Measurements from ENCODE around the gene CSPG5. TPM values are rescaled to one million over a fixed set of nuclear protein-coding genes. Genes with fewer than 3 reads are reported as not detected.

Gene CSPG5
- polyA plus RNA-seq (2014; cell fraction: cytosol; rRNA removed) = 2.1 and 2.9 TPM in 2 replicates
- polyA plus RNA-seq (2014; cell fraction: nucleus; rRNA removed) = 1.8 and 2.3 TPM in 2 replicates

DNA sequence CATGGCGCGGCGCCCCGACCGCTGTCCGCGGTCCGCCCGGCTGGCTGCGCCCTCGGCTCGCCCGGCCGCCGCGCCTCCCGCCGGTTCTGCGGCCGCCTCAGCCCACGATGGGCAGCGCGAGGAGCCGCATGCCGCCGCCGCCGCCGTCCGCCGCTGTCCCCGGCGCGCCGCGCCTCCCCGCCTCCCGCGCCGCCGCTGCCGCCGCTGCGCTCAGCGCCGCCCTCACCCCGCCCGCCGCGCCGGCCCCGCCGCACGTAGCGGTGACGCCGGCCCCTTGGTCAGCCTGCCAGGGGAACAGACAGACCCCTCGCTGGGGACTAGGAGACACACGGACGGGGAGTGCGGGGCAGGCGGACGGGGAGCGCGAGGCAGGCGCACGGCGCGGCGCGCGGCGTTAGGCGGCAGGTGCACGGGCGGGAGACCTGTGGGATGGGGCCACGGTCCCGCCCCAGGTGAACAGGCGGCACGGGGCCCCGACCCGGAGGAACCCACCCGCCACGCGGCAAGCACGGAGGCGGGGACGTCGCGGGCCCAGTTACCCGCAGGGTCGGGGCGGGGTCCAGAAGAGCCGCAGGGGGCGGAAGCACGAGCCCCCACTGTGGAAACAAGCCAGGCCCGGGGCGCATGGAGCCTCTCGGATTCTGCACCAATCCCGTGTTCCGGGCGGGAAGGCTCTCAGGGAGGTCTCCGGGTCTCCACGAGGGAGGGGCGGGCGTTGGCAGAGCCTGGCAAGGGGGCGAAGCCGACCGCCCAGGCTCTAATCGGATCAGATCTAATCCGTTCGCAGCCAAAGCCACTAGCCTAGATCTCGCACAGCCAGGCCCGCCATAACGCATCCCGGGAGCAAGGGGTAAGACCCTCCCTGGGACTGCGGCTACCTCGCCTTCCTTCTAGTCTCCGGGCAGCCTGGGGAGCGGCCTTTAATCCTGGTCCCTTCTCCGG lies at the start of gene CSPG5:
CSPG5 (minus strand) TSS at position 175 of the 942 bp plus-strand sequence; CDS start at position 3, 172 bp downstream.
- DNase-seq (ENCODE audit: low spot score) = no peak

- no peak for DNase-seq (ENCODE audit: low spot score)
Measured at GRCh38 chr3:47628426-47628825, 49.8 kb upstream of the CSPG5 start.

GRCh38 chr3:47622671-47623461 lies 44.2 kb upstream of the CSPG5 start:
- DNase-seq (ENCODE audit: low spot score) = no peak

GRCh38 chr3:47617086-47618010 lies 38.7 kb upstream of the CSPG5 start:
- no peak for DNase-seq (ENCODE audit: low spot score)

DNA sequence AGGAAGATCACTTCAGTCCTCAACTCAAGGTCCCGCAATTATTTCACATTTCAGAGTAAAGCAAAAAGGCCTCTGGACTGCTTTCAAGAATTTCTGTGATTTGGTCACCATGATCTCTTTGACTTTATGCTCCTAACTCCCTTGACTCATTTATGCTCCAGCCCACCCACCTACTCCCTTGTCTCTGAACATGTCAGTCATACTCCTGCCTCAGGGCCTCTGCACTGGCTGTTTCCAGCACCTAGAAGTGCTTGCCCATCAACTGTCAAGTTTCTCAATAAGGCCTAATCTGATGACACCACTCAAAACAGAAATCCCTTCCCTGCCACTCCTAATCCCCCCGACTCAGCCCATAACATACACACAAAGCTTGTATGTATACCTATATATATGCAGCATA lies 36.1 kb upstream of the CSPG5 start:
- no peak for DNase-seq (ENCODE audit: low spot score)

DNA sequence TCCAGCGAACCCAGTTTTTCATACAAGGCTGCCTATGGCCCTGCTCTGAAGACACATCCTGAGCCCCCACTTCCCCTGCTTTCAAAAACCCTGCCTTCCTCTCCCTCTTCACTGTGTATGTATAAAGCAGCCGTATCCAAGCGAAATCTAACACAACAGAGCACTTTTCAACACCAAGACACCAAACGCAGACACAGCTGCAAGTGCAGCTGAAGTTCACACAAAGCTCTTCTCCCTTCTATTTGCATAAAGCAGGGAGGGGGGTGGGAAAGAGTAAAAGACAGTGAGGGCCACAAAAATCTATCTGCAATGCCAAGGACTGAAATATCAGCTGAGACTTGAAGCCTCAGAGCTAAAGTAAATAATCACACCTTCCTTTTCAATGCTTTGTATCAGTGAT lies 35.1 kb upstream of the CSPG5 start:
- no peak for DNase-seq (ENCODE audit: low spot score)

GRCh38 chr3:47612879-47613278 lies 34.2 kb upstream of the CSPG5 start:
- no peak for DNase-seq (ENCODE audit: low spot score)

DNA sequence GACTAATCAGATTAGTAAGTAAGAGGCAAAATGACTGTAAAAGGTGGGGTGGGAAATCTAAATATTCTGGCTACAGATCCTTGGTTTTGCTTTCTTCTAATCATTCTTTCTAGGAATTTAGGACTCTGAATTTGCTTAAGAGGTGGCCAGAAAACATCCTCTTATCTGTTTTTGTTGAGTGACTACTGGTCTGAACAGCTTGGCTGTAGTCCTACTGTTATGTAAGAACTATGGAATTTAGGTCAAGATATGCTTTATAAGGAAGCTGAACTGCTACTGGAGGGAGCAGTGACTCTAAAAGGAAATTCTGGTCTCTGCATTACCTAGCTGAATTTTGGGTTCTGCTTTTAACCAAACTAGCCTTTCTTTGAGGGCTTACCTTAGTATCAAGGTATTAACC lies 33.5 kb upstream of the CSPG5 start:
- DNase-seq (ENCODE audit: low spot score) = no peak

- DNase-seq (ENCODE audit: low spot score) = no peak
Measured at GRCh38 chr3:47611576-47611975, 32.9 kb upstream of the CSPG5 start.

- no peak for DNase-seq (ENCODE audit: low spot score)
Measured at GRCh38 chr3:47610583-47610982, 31.9 kb upstream of the CSPG5 start.

GRCh38 chr3:47607335-47607734 lies 28.7 kb upstream of the CSPG5 start:
- no peak for DNase-seq (ENCODE audit: low spot score)

DNA sequence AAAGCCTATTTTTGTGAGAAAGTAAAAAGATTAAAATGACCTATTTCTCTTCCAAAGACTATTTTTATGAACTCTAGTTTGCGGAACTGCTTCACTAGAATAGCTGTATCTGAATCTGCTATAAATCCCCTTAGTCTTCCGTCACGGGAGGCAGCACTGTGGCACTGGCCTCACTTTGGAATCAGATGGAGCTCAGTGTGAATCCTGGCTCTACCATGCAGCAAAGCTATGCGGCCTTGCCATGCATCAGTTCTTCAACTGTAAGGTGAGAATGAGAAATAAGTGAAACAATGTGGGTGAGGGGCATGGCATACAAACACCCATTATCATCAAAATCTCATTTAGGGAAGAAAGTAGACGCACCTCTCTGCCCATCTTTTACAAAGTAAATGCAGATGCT lies 27.5 kb upstream of the CSPG5 start:
- DNase-seq (ENCODE audit: low spot score) = no peak

GRCh38 chr3:47605652-47606051 lies 27.0 kb upstream of the CSPG5 start:
- DNase-seq (ENCODE audit: low spot score) = no peak

DNA sequence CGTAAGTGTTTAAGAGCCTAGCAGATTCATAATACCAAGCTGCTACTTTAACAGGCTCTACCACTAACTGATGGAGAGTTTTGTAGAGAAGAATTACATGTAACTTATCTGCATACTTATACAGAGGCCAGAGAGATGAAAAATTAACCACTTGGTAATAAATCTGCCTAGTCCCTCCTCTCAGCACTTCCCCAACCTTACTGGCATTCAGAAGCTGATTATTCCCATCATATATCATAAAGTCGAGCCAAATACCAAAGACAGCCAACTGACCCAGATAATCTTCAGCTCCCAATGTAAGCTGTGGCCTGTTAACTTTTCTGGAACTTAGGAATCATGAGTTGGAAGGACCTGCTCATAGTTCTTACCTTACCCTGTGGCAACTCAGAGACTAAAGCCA lies 25.5 kb upstream of the CSPG5 start:
- no peak for DNase-seq (ENCODE audit: low spot score)

GRCh38 chr3:47603332-47603731 lies 24.7 kb upstream of the CSPG5 start:
- DNase-seq (ENCODE audit: low spot score) = no peak

DNA sequence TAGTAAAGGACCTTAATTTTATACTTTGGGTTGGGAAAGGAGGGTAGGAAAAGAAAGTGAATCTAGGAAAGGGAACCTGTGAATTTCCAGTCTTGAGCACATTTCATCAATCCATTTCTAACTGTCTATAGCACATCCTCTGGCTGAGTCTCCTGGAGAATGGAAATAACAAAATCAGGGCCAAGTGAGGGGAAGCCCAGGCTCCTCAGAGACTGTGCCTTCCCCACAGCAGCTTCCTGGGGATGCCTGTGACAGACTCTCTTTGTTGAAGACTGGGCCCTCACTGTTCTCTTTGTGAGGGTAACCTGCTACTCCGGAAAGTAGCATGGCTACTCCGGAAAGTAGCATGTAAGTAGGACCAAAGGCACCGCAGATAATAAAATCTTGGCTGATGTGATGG lies 22.6 kb upstream of the CSPG5 start:
- DNase-seq (ENCODE audit: low spot score) = no peak

DNA sequence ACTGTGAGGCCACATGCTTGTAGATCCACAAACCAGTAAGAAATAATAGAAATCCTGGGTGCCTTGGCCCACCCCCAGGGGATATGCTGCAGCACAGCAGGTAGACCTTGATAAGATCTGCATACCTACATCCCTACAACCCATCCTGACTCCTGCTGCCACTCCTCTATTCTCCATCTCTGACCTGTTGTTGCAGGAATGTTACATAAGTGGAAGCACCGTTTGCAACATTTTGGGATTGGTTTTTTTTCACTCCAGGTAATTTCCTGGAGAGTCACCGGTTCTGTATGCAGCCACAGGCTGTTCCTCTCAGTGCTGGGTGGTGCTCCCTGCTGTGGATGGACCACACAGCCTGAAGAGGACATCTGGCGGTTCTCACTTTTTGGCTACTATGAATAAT lies 16.1 kb upstream of the CSPG5 start:
- no peak for DNase-seq (ENCODE audit: low spot score)

- DNase-seq (ENCODE audit: low spot score) = no peak
Measured at GRCh38 chr3:47592066-47592795, 13.6 kb upstream of the CSPG5 start.

GRCh38 chr3:47590216-47590615 lies 11.6 kb upstream of the CSPG5 start:
- no peak for DNase-seq (ENCODE audit: low spot score)

GRCh38 chr3:47588587-47588986 lies 9.9 kb upstream of the CSPG5 start:
- DNase-seq (ENCODE audit: low spot score) = no peak

- no peak for DNase-seq (ENCODE audit: low spot score)
Measured at GRCh38 chr3:47588053-47588452, 9.4 kb upstream of the CSPG5 start.

All from SK-N-DZ (cell line).